CMK (cell line): Measurements from ENCODE around the gene EBF3.

ENCODE experiments used
- DNase-seq: peaks from one replicate; pipeline ENCODE4 v3.0.0-alpha.2; 2010; ENCODE audit warnings: low read depth

Gene EBF3

GRCh38 chr10:129836253-129836652 is 127.8 kb downstream of the EBF3 start:
- DNase-seq = no peak

DNA sequence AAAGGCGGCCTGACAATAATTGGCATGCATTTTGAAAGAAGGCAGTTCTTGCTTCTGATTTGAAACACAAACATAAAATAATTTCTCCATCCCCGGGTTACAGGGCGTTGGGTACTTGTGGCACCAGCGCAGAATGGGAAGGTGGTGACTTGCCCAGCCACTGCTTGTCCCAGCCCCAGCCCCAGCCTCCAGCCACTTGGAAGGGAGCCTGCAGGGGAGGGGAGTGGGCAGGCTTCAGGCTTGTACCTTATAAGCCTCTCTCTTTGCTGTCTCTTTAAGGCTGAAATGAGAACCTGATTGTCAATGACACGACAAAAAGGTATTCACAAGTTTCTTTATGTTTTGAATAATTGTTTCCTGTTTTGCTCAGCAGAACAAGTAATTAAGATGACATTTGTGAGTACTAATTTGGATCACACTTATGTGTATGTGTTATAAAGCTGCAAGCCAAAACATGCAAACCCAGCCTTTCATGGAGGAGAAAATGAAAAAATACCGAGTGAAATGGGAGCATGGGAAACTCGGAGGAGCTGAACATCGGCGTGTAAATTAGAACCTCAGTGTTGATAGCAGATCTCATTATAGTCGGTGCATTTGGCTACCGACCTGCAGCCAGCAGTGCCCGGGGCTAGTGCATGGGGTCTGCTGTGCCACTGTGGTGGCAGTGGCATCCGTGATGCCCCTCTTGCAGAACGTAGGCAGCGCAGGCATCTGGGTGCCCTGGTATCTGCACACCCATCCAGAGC is 129.9 kb downstream of the EBF3 start:
- DNase-seq = no peak

GRCh38 chr10:129833468-129833950 is 130.6 kb downstream of the EBF3 start:
- DNase-seq = no peak

DNA sequence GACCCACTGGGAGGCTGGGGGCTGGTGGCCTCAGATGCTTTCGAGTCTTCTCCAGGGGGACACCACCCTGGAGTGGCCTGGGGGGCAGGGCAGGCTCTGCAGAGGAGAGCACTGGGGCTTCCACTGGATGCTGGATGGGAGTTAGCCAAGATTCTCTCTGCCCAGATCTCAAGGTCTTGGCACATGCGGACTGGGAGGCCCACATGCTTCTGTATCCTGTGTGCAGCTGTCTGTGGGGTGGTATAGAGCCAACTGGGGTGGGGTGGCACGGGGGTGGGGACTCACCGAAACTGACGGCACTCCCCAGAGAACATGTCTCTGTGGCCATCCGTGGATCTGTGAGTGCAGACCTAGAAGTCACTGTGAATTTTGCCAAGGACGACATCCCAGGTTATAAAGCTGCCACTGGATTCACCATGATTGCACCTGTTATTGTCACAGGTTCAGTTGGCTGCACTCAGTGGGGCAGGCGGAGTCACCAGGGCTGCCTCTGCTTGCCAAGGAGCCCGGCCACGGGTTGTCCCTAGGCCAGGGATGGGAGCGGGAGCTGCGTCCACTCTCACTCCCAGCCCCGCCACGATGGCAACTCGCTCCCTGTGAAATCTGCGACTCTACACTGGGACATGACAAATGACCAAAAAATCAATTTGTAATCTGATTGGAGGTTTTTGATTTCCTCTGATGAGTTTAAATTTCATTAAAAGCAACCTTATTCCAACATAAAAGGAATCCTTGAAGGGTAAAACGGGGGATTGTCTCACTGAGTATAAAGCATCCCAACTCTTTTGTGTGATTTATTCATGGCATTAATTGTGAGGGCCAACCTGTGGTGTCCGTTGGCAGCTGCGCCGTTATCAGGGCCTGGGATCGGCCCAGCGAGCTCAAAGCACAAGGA is 131.3 kb downstream of the EBF3 start:
- no peak for DNase-seq

DNA sequence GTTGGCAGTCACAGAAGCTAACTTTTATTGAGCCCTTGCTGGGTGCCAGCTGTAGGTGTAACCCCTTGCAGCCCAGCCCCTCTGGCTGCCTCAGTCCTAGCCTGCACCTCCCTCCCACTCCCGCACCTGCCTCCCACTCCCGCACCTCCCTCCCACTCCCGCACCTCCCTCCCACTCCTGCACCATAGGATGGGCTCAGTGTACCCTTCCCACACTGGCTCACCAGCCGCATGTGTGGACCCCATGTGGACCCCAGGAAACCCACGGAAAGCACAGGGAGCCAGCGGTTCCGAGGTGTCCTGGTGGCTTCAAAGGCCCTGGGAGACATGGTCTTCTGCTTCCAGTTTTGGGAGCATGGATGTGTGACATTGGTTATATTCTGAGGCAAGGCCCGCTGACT is 132.9 kb downstream of the EBF3 start:
- no peak for DNase-seq

DNA sequence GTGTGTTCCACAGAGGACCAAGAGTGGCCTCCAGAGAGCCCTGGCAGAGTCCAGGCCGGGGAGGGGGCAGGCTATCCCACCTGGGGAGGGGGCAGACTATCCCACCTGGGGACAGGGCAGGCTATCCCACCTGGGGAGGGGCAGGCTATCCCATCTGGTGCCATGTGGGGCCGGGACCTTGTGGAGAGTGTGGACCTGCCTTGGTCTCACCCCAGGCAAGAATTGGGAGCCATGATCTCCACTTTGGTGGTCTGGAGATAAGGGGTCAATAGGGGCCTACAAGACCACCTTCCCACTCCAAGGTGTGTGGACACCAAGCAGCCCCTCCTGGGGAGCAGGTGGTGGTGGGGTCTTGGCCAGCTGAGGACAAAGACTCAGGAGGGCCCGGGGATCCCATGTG is 138.2 kb downstream of the EBF3 start:
- DNase-seq = no peak

- DNase-seq = no peak
Measured at GRCh38 chr10:129825221-129825620, 138.9 kb downstream of the EBF3 start.

DNA sequence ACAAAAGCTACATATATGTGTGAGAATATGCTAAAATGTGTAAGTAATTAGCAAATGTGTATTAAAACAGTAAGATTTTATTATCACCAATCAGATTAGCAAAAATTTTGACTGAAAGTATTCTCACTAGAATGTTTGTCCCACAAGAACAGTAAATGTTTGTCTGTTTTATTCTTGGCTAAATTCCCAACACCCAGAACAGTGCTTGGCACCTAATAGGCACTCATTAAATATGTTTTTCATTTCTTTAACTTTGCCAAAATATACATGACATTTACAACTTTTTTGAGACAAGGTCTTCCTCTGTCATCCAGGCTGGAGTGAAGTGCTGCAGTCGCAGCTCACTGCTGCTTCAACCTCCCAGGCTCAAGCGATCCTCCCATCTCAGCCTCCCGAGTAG is 143.6 kb downstream of the EBF3 start:
- DNase-seq = no peak

DNA sequence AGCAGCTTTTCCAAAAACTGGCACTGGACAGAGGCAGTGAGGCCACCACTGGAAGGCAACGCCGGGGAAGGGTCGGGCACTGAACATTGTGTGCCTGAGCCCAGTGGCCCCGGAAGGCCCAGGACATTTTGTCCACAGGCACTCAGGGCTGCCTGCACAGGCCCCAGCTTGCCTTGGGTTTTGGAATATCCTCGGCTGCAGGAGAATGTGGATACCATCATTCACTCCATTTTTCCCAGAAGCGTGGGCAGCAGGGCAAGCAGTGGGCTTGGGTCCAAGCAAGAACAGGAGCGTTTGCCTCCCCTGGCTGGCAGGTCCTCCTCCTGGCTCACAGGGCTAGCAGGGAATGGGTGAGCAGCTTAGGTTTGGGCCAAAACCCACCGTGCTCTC is 147.4 kb downstream of the EBF3 start:
- DNase-seq = no peak

GRCh38 chr10:129815898-129816655 is 148.0 kb downstream of the EBF3 start:
- DNase-seq = no peak

GRCh38 chr10:129814681-129815646 is 149.1 kb downstream of the EBF3 start:
- DNase-seq = no peak

- no peak for DNase-seq
Measured at GRCh38 chr10:129812398-129812797, 151.7 kb downstream of the EBF3 start.

DNA sequence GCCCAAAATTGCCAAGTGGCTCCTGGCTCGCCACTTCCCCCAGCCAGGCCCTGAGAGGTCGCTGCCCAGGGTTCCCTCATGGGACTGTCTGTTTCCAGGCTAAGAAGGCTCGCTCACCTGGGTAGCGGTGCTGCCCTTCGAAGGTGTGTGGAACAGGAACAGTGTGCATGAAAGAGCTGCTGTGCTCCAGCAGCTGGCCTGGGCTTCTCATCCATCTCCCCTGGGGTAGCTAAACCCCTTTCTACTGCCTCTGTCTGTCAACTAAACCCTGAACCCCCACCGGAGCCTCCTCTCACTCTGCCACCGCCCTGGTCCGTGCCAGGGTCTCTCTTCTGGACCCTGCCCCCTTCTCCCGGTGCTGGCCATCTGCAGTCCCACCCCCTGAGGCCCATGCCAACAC is 152.9 kb downstream of the EBF3 start:
- no peak for DNase-seq

DNA sequence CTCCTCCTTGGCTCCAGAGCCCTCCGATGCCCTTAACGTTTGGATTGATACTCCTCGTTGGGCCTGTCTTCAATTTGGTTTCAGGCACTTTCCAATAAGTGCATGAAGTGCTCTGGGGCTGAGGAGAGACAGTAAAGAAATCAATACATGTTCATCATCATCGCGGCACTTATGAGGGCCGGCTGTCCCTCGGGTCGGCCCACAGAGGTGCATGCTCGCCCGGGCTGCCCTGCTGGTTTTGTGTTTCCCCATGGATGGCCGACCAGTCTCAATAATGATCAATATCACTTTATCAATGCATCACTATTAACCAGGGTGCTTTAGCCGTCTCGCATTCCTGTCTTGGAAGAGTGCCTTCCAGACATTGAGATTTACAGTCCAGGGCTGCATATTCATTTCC is 154.2 kb downstream of the EBF3 start:
- no peak for DNase-seq

GRCh38 chr10:129809431-129809830 is 154.6 kb downstream of the EBF3 start:
- DNase-seq = no peak

DNA sequence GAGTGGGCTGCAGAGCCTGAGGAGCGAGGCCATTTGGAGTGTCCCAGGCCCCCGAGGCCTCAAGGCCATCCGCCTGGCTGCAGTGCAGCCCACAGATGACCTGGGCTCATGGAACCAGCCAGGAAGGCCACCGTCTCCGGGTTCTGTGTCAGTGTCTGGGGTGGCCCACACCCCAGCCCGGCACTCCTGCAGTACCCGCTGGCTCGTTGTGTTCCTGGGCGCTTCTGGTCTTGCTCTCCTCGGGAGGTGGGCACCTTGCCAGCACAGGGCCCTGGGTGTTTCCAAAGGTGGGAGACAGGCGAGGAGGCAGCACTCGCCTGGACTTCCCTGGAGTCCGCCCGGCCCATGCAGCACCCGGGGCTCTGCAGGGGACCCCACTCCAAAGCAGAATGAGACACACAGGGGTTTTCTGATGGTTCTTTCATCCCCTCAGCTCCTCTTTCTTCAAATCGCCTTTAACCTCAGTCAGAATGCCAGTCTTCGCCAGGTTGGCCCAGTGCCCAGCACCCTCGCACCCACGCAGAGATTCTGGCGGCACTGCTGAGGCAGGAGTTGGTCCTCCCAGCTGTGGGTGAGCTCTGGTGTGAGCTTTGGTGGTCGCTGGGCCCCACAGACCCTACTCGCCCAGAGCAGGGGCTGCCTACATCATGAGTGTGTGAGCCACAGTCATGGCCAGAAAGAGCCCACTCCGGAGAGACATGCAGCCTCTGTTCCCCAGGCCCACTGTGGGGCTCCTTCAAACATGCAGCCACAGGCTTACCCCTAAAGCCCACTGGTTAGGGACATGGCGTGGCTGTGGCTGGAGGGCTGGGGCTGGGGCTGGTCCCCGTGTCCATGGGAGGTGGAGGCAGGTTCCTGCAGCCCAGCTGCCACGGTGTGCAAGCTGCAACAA is 155.7 kb downstream of the EBF3 start:
- DNase-seq = no peak

DNA sequence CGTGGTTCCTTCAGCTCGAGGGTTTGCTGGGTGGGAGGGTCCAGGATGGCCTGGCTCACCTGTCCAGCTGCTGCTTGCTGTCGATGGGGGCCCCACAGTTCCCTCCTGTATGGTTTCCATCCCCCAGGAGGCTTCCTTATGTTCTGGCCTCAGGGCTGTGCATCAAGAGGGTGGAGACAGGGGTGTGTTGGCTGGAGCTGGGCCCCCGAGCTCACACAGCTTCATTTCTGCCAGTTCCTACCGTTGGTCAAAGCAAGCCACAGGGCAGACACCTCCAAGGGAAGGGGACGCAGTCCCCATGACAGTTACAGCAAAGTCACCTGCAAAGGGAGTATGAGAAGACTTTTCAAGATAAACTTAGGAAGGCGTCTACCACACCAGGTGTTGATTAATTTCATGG is 156.9 kb downstream of the EBF3 start:
- DNase-seq = no peak

- no peak for DNase-seq
Measured at GRCh38 chr10:129800796-129801340, 163.2 kb downstream of the EBF3 start.

DNA sequence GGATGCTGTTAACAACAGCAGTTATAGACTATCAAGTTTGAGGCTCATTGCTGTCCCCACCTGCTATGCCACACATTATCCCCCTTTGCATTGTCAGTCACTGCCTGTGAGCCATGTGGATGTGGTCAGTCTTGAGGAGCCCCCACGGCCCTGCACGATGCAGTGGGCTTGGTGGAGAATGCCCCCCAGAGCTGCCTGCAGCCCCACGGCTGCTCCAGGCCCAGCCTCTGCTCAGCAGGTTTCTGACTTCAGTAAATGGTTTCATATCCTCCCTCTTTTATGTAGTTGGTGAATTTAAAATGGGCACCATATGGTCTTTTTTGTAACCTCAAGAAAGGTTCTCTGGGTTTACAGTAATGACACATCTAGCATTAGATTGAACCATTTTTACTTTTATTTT is 164.1 kb downstream of the EBF3 start:
- DNase-seq = no peak
